ENCODE data around the gene SWT1.

DNA sequence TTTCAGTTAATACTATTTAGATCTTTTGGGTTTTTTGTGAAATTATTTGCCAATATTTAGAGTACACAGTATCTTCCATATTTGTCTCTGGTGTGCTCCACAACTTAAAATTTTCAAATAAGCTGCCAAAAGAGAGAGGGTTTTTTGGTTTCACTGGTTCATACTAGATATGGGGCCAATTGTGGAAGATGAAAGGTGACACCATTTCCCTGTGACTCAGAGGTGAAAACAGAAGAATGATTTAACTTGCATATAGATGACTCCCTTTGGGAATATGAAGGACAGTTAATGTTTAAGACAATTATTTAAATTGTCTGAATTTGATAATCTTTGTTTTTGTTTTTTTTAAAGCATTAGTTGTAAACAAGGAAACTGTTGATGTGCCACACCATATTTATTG is 122.6 kb downstream of the SWT1 start:
- TF ChIP-seq, protein P1, sequence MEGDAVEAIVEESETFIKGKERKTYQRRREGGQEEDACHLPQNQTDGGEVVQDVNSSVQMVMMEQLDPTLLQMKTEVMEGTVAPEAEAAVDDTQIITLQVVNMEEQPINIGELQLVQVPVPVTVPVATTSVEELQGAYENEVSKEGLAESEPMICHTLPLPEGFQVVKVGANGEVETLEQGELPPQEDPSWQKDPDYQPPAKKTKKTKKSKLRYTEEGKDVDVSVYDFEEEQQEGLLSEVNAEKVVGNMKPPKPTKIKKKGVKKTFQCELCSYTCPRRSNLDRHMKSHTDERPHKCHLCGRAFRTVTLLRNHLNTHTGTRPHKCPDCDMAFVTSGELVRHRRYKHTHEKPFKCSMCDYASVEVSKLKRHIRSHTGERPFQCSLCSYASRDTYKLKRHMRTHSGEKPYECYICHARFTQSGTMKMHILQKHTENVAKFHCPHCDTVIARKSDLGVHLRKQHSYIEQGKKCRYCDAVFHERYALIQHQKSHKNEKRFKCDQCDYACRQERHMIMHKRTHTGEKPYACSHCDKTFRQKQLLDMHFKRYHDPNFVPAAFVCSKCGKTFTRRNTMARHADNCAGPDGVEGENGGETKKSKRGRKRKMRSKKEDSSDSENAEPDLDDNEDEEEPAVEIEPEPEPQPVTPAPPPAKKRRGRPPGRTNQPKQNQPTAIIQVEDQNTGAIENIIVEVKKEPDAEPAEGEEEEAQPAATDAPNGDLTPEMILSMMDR (IDR thresholded peaks at IDR 0.05), result no peak
- TF ChIP-seq POLR2A (IDR thresholded peaks at IDR 0.05), result no peak

Data from prostate gland (tissue), 2 donors.